ENCODE results near the gene FOXJ3.

FOXJ3 gene

GRCh38 chr1:42168763-42169162 is 166.3 kb downstream of the FOXJ3 start:
- H3K79me2 ChIP-seq (ENCODE audit: insufficient read depth, low read length) = no peaks in the 10 kb centered on the region
- no peak for TF ChIP-seq EZH2phosphoT487 (conservative IDR thresholded peaks at IDR 0.05; ENCODE audit: low read length)
- TF ChIP-seq, protein P1, sequence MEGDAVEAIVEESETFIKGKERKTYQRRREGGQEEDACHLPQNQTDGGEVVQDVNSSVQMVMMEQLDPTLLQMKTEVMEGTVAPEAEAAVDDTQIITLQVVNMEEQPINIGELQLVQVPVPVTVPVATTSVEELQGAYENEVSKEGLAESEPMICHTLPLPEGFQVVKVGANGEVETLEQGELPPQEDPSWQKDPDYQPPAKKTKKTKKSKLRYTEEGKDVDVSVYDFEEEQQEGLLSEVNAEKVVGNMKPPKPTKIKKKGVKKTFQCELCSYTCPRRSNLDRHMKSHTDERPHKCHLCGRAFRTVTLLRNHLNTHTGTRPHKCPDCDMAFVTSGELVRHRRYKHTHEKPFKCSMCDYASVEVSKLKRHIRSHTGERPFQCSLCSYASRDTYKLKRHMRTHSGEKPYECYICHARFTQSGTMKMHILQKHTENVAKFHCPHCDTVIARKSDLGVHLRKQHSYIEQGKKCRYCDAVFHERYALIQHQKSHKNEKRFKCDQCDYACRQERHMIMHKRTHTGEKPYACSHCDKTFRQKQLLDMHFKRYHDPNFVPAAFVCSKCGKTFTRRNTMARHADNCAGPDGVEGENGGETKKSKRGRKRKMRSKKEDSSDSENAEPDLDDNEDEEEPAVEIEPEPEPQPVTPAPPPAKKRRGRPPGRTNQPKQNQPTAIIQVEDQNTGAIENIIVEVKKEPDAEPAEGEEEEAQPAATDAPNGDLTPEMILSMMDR (IDR thresholded peaks at IDR 0.05; ENCODE audit: insufficient read depth, low read length, poor library complexity, severe bottlenecking) = no peak
- no peaks in the 10 kb centered on the region for H4K20me1 ChIP-seq (ENCODE audit: low read depth, low read length)
- H3K9ac ChIP-seq (ENCODE audit: low read length) = no peak overlapping the region
- no peak overlapping the region for H2AFZ ChIP-seq (ENCODE audit: low read depth, low read length, severe bottlenecking)
- no peaks in the 10 kb centered on the region for H3K9me3 ChIP-seq (ENCODE audit: insufficient read depth, low read length)
- H3K4me3 ChIP-seq (ENCODE audit: insufficient read depth, low read length, poor library complexity, severe bottlenecking) = no peak overlapping the region
- no peaks in the 10 kb centered on the region for H3K9me2 ChIP-seq (replicated peaks; ENCODE audit: insufficient read depth, low read length)
- no peaks in the 10 kb centered on the region for H3K27me3 ChIP-seq (ENCODE audit: low read length)
- no peaks in the 10 kb centered on the region for H3K36me3 ChIP-seq (ENCODE audit: low read length)
- no peak overlapping the region for H3K27ac ChIP-seq (ENCODE audit: low read depth, low read length)
- H3F3A ChIP-seq (ENCODE audit: insufficient read depth) = no peaks in the 10 kb centered on the region
- H3K4me2 ChIP-seq (ENCODE audit: low read depth, low read length, poor library complexity, severe bottlenecking) = no peak overlapping the region

GRCh38 chr1:42168391-42168670 is 166.7 kb downstream of the FOXJ3 start:
- Histone ChIP-seq H3F3A (ENCODE audit: insufficient read depth) (no peaks in the 10 kb centered on the region), H3K27me3 (ENCODE audit: low read length) (no peaks in the 10 kb centered on the region), H3K79me2 (ENCODE audit: insufficient read depth, low read length) (no peaks in the 10 kb centered on the region), H3K27ac (ENCODE audit: low read depth, low read length) (no peak overlapping the region), H4K20me1 (ENCODE audit: low read depth, low read length) (no peaks in the 10 kb centered on the region), H3K9me3 (ENCODE audit: insufficient read depth, low read length) (no peaks in the 10 kb centered on the region), H3K4me3 (ENCODE audit: insufficient read depth, low read length, poor library complexity, severe bottlenecking) (no peak overlapping the region), H3K4me2 (ENCODE audit: low read depth, low read length, poor library complexity, severe bottlenecking) (no peak overlapping the region), H3K9me2 (replicated peaks; ENCODE audit: insufficient read depth, low read length) (no peaks in the 10 kb centered on the region), H2AFZ (ENCODE audit: low read depth, low read length, severe bottlenecking) (no peak overlapping the region), H3K36me3 (ENCODE audit: low read length) (no peaks in the 10 kb centered on the region), H3K9ac (ENCODE audit: low read length) (no peak overlapping the region)
- no peak for TF ChIP-seq EZH2phosphoT487 (conservative IDR thresholded peaks at IDR 0.05; ENCODE audit: low read length)
- TF ChIP-seq, protein P1 (IDR thresholded peaks at IDR 0.05; ENCODE audit: insufficient read depth, low read length, poor library complexity, severe bottlenecking) = no peak

GRCh38 chr1:42167611-42168390 is 167.2 kb downstream of the FOXJ3 start:
- no peak for TF ChIP-seq EZH2phosphoT487 (conservative IDR thresholded peaks at IDR 0.05; ENCODE audit: low read length)
- TF ChIP-seq, protein P1 (IDR thresholded peaks at IDR 0.05; ENCODE audit: insufficient read depth, low read length, poor library complexity, severe bottlenecking) = no peak
- H3K9ac ChIP-seq (ENCODE audit: low read length) = no peak overlapping the region

More at GRCh38 chr1:42167611-42168390, 167.2 kb downstream of the FOXJ3 start:
- Histone ChIP-seq H3K9me3 (ENCODE audit: insufficient read depth, low read length) (no peaks in the 10 kb centered on the region), H3K4me3 (ENCODE audit: insufficient read depth, low read length, poor library complexity, severe bottlenecking) (no peak overlapping the region), H3K4me2 (ENCODE audit: low read depth, low read length, poor library complexity, severe bottlenecking) (no peak overlapping the region), H3K79me2 (ENCODE audit: insufficient read depth, low read length) (no peaks in the 10 kb centered on the region), H2AFZ (ENCODE audit: low read depth, low read length, severe bottlenecking) (no peak overlapping the region), H3K9me2 (replicated peaks; ENCODE audit: insufficient read depth, low read length) (no peaks in the 10 kb centered on the region), H3F3A (ENCODE audit: insufficient read depth) (no peaks in the 10 kb centered on the region), H3K36me3 (ENCODE audit: low read length) (no peaks in the 10 kb centered on the region), H4K20me1 (ENCODE audit: low read depth, low read length) (no peaks in the 10 kb centered on the region), H3K27ac (ENCODE audit: low read depth, low read length) (no peak overlapping the region), H3K27me3 (ENCODE audit: low read length) (no peaks in the 10 kb centered on the region)

Data from SU-DHL-6 (cell line).